ENCODE data around the gene TSPAN9.

Gene TSPAN9

GRCh38 chr12:3205742-3206519 is 128.8 kb downstream of the TSPAN9 start:
- no peak for DNase-seq (ENCODE audit: low read depth)

- DNase-seq (ENCODE audit: low read depth), result no peak
Measured at GRCh38 chr12:3206536-3207072, 129.4 kb downstream of the TSPAN9 start.

- DNase-seq (ENCODE audit: low read depth), result no peak
Measured at GRCh38 chr12:3207175-3207574, 130.0 kb downstream of the TSPAN9 start.

GRCh38 chr12:3207858-3208257 is 130.7 kb downstream of the TSPAN9 start:
- DNase-seq (ENCODE audit: low read depth), result no peak

- DNase-seq (ENCODE audit: low read depth), result no peak
Measured at GRCh38 chr12:3213188-3213587, 136.0 kb downstream of the TSPAN9 start.

- no peak for DNase-seq (ENCODE audit: low read depth)
Measured at GRCh38 chr12:3213768-3214167, 136.6 kb downstream of the TSPAN9 start.

- DNase-seq (ENCODE audit: low read depth), result no peak
Measured at GRCh38 chr12:3214526-3215365, 137.6 kb downstream of the TSPAN9 start.

- no peak for DNase-seq (ENCODE audit: low read depth)
Measured at GRCh38 chr12:3215410-3215975, 138.3 kb downstream of the TSPAN9 start.

GRCh38 chr12:3216097-3216496 is 138.9 kb downstream of the TSPAN9 start:
- no peak for DNase-seq (ENCODE audit: low read depth)

GRCh38 chr12:3216726-3217682 is 139.8 kb downstream of the TSPAN9 start:
- peak; percentile 48 for DNase-seq (ENCODE audit: low read depth)

- DNase-seq (ENCODE audit: low read depth), result no peak
Measured at GRCh38 chr12:3217683-3218079, 140.5 kb downstream of the TSPAN9 start.

- DNase-seq (ENCODE audit: low read depth), result no peak
Measured at GRCh38 chr12:3218228-3219171, 141.3 kb downstream of the TSPAN9 start.

- DNase-seq (ENCODE audit: low read depth), result no peak
Measured at GRCh38 chr12:3219233-3219632, 142.1 kb downstream of the TSPAN9 start.

GRCh38 chr12:3220382-3221321 is 143.5 kb downstream of the TSPAN9 start:
- no peak for DNase-seq (ENCODE audit: low read depth)

- DNase-seq (ENCODE audit: low read depth), result no peak
Measured at GRCh38 chr12:3222306-3222705, 145.1 kb downstream of the TSPAN9 start.

- no peak for DNase-seq (ENCODE audit: low read depth)
Measured at GRCh38 chr12:3222979-3223378, 145.8 kb downstream of the TSPAN9 start.

- no peak for DNase-seq (ENCODE audit: low read depth)
Measured at GRCh38 chr12:3223601-3224529, 146.7 kb downstream of the TSPAN9 start.

GRCh38 chr12:3224530-3224903 is 147.3 kb downstream of the TSPAN9 start:
- DNase-seq (ENCODE audit: low read depth), result no peak

Data from GM04503 (cell line).